Measurements from ENCODE around the gene KCNK17. TPM values are rescaled to one million over a fixed set of nuclear protein-coding genes. Genes with fewer than 3 reads are reported as not detected.

The KCNK17 gene
- total and polyA plus RNA-seq, 9 of the 15 experiments (the other 6 are each of a cell fraction or from before 2014, with no cell fraction given) = not detected

- TF ChIP-seq REST (IDR thresholded peaks at IDR 0.05; ENCODE audit: borderline replicate concordance) = peak; percentile 39; the same call in 1 of the 2 replicates
- no peak for TF ChIP-seq REST (CRISPR knock-in tag; IDR thresholded peaks at IDR 0.05; ENCODE audit: low read depth)
- no peak for TF ChIP-seq DDX20 (tag; IDR thresholded peaks at IDR 0.05; ENCODE audit: low read depth)
- no peak for TF ChIP-seq SMARCC2 (IDR thresholded peaks at IDR 0.05; ENCODE audit: low read depth)
- TF ChIP-seq ZNF584 (CRISPR knock-in tag; IDR thresholded peaks at IDR 0.05; ENCODE audit: low read depth) = no peak
- no peak for TF ChIP-seq ZNF212 (CRISPR knock-in tag; IDR thresholded peaks at IDR 0.05)
- no peak for TF ChIP-seq ZBTB1 (CRISPR knock-in tag; IDR thresholded peaks at IDR 0.05; ENCODE audit: borderline replicate concordance, low read depth)
- no peak for TF ChIP-seq E2F8 (IDR thresholded peaks at IDR 0.05; ENCODE audit: low read depth, partially characterized antibody)
- no peak for TF ChIP-seq FOXA3 (CRISPR knock-in tag; conservative IDR thresholded peaks at IDR 0.05 in 1 of 2, IDR thresholded peaks at IDR 0.05 in 1 of 2)
- peak; percentile 61; the same call in 1 of the 2 replicates for TF ChIP-seq EGR1 (conservative IDR thresholded peaks at IDR 0.05)
- no peak for TF ChIP-seq BACH1 (tag; IDR thresholded peaks at IDR 0.05)
- no peak for TF ChIP-seq DNMT1 (IDR thresholded peaks at IDR 0.05)
- TF ChIP-seq ZNF717 (CRISPR knock-in tag; IDR thresholded peaks at IDR 0.05) = no peak
- no peak for TF ChIP-seq SMAD1 (IDR thresholded peaks at IDR 0.05; ENCODE audit: low read depth, low read length, partially characterized antibody)
- TF ChIP-seq HMG20A (CRISPR knock-in tag; conservative IDR thresholded peaks at IDR 0.05) = no peak
- no peak for TF ChIP-seq RNF2 (IDR thresholded peaks at IDR 0.05)
- TF ChIP-seq ZEB2 (IDR thresholded peaks at IDR 0.05) = no peak
- TF ChIP-seq SP2 (IDR thresholded peaks at IDR 0.05; ENCODE audit: extremely low read depth, low read depth, low read length, poor library complexity, severe bottlenecking) = no peak
- no peak for TF ChIP-seq ZBTB2 (IDR thresholded peaks at IDR 0.05)
These were observed 12.6 kb downstream of the KCNK17 start (continued) for GRCh38 chr6:39301606-39302005.

Measured in K562 (cell line).